Naive B cell (primary cell): Measurements from ENCODE around the gene PRDM15. TPM values are rescaled to one million over a fixed set of nuclear protein-coding genes. Genes with fewer than 3 reads are reported as not detected.

Source experiments
- ATAC-seq, 2 donors: fragments of 150-1000 bp; cut with Tn5 transposase; 2 replicates each; pipeline ENCODE4 v1.10.0; 2021; ENCODE audit warnings: low read depth in 2 of 2, mild to moderate bottlenecking in 2 of 2, moderate library complexity in 2 of 2
- DNase-seq: peaks from one replicate; pipeline ENCODE4 v3.0.0; 2022
- H3K27ac Mint-ChIP-seq, 6 donors: one replicate each; pipeline ENCODE4 v1.8.0; 2020 to 2022; ENCODE audit warnings: mild to moderate bottlenecking in 6 of 6, mixed read lengths in 6 of 6, moderate library complexity in 5 of 6, inconsistent platforms in 2 of 6
- H3K27me3 Mint-ChIP-seq, 3 donors: one replicate each; pipeline ENCODE4 v1.8.0; 2021 to 2022; ENCODE audit warnings: mixed read lengths in 3 of 3, mild to moderate bottlenecking in 1 of 3
- H3K36me3 Mint-ChIP-seq, 2 donors: one replicate each; pipeline ENCODE4 v1.8.0; 2020 to 2022; ENCODE audit warnings: mixed read lengths in 2 of 2, inconsistent platforms in 1 of 2, mild to moderate bottlenecking in 1 of 2
- H3K4me1 Mint-ChIP-seq, 3 donors: one replicate each; pipeline ENCODE4 v1.8.0; 2020 to 2022; ENCODE audit warnings: mixed read lengths in 3 of 3, inconsistent platforms in 1 of 3, mild to moderate bottlenecking in 1 of 3, moderate library complexity in 1 of 3
- H3K4me3 Mint-ChIP-seq, 8 donors: one replicate each; pipeline ENCODE4 v1.8.0; 2020 to 2022; ENCODE audit warnings: mild to moderate bottlenecking in 8 of 8, mixed read lengths in 8 of 8, moderate library complexity in 8 of 8, inconsistent platforms in 2 of 8
- H3K9me3 Mint-ChIP-seq, 7 donors: one replicate each; pipeline ENCODE4 v1.8.0; 2020 to 2022; ENCODE audit warnings: mixed read lengths in 7 of 7, mild to moderate bottlenecking in 5 of 7, inconsistent platforms in 2 of 7, moderate library complexity in 1 of 7
- polyA plus RNA-seq, 6 donors: library from polyadenylated mRNA; unstranded; fragments of 300-500 nt; fragmentation: Illumina TruSeq; gene quantifications; one replicate each; pipeline ENCODE4 v1.2.3, GENCODE V29; 2021; ENCODE audit warnings: low read depth in 6 of 6

PRDM15 gene
- polyA plus RNA-seq, 6 donors from 2014 or later: 0.91 to 3.7 (median 1.4) TPM; not detected in 1

- Mint-ChIP-seq H3K4me3 (peak overlapping the region in 1 of 8 donors; percentile 65), H3K9me3 (no peaks in the 10 kb centered on the region), H3K27me3 (no peaks in the 10 kb centered on the region), H3K4me1 (peaks cover 32 to 48% (median 45%) of the 10 kb centered on the region in 3 donors), H3K27ac (peak overlapping the region in 3 of 6 donors; percentile 68 to 92 (median 90)), H3K36me3 (peaks cover 19 to 32% of the 10 kb centered on the region in 2 donors)
- ATAC-seq (no peak), DNase-seq (no peak)
These were observed 41.3 kb upstream of the PRDM15 start for GRCh38 chr21:41920476-41920875.

GRCh38 chr21:41919666-41920398 is 40.7 kb upstream of the PRDM15 start:
- Mint-ChIP-seq H3K36me3 (peaks cover 19 to 32% of the 10 kb centered on the region in 2 donors), H3K9me3 (no peaks in the 10 kb centered on the region), H3K27ac (peak overlapping the region in 1 of 6 donors; percentile 90), H3K4me3 (no peak overlapping the region), H3K4me1 (peaks cover 30 to 41% (median 38%) of the 10 kb centered on the region in 3 donors), H3K27me3 (no peaks in the 10 kb centered on the region)
- ATAC-seq (no peak), DNase-seq (no peak)

DNA sequence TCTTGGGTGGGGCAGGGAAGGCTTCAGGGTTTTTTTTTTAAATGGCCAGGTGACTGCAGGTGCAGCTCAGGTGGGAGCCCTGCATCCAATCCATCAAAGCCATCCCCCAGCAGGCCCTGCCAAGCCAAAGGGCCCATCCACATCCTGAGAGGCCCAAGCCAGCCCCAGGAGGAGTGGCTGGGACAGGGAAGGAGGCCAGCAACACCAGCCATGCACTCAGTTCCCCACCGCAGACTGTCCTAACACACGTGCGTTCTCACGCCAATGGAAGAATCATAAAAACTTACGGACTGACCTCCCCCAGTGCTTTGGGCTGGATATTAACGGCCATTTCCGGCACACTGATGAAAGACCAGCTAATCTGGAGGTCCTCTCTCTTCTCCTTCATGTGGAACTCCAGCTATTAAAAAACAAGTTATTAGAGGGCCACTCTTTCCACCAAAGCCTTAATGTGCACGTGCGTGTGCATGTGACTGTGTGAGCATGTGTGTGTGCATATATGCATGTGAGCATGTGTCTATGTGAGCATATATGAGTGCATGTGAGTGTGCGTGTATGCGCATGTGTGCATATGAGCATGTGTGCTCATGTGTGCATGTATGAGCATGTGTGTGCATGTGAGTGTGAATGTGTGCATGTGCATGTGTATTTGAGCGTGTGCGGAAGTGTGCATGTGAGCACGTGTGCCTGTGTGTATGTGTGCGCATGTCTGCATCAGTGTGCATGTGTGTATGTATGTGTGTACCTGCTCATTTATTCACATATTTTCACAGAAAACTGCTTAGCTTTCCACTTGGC is 39.6 kb upstream of the PRDM15 start:
- Mint-ChIP-seq H3K27ac (no peak overlapping the region), H3K36me3 (peaks cover 19 to 32% of the 10 kb centered on the region in 2 donors)

GRCh38 chr21:41917531-41917930 is 38.4 kb upstream of the PRDM15 start:
- DNase-seq: no peak
- H3K36me3 Mint-ChIP-seq: peaks cover 19 to 32% of the 10 kb centered on the region in 2 donors
- ATAC-seq: no peak
- H3K27ac Mint-ChIP-seq: peak overlapping the region in 1 of 6 donors; percentile 60
- no peaks in the 10 kb centered on the region for H3K27me3 Mint-ChIP-seq
- no peaks in the 10 kb centered on the region for H3K9me3 Mint-ChIP-seq
- peaks cover 14 to 19% (median 18%) of the 10 kb centered on the region in 3 donors for H3K4me1 Mint-ChIP-seq
- no peak overlapping the region for H3K4me3 Mint-ChIP-seq

More for the DNA sequence above, 39.6 kb upstream of the PRDM15 start:
- no peak for DNase-seq
- ATAC-seq: no peak
- Mint-ChIP-seq H3K4me1 (peaks cover 20 to 31% (median 28%) of the 10 kb centered on the region in 3 donors), H3K9me3 (no peaks in the 10 kb centered on the region), H3K4me3 (no peak overlapping the region), H3K27me3 (no peaks in the 10 kb centered on the region)

DNA sequence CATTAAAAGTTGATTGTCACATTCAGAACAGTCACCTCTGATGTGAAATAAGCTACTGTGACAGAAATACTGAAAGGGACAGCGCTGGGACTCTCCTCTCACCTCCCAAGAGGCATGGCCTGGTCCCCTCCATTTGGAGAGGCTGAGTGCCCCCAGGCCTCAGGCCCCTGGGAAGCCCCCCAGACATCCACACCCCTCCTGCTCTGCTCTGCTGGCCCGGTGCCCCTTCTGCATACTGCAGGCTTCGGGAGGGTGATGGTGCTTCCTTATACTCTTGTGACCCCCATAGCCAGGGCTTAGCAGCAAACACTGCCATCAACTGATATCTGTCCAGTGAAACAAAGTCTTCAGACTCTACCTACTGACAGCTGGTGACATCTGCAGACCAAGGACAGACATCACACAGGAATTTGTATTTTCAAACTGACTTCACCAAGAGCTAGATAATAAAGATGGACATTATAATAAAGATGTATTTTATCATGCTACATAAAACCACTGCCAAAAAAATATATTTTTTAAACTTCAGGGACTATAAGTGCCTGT is 37.8 kb upstream of the PRDM15 start:
- Mint-ChIP-seq H3K27ac (peak overlapping the region in 1 of 6 donors; percentile 60), H3K9me3 (no peaks in the 10 kb centered on the region), H3K4me1 (peaks cover 11 to 13% (median 13%) of the 10 kb centered on the region in 3 donors), H3K4me3 (no peak overlapping the region), H3K27me3 (no peaks in the 10 kb centered on the region), H3K36me3 (peaks cover 19 to 32% of the 10 kb centered on the region in 2 donors)
- ATAC-seq (no peak), DNase-seq (no peak)

DNA sequence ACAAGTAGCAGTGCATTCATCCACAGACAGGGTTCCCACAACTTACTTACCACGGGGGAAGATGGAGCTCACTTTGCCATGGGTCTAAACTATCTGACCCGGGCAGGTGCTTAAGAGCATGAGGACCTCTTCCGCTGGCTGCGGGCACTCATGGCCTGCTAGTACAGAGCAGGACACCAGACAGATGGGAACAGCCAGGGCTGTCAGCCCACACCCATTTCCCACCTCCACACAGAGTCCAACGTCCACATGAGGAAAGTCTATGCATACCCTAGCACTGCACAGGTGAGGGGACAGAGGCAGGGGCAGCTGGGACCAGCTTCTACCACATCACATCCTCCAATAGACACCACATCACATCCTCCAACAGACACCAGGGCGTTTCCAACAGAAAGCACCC is 35.8 kb upstream of the PRDM15 start:
- H3K9me3 Mint-ChIP-seq: no peaks in the 10 kb centered on the region
- DNase-seq (no peak), ATAC-seq (no peak)
- H3K4me3 Mint-ChIP-seq: no peak overlapping the region
- H3K27ac Mint-ChIP-seq: peak overlapping the region in 1 of 6 donors; percentile 48
- peaks cover 19 to 32% of the 10 kb centered on the region in 2 donors for H3K36me3 Mint-ChIP-seq
- H3K27me3 Mint-ChIP-seq: no peaks in the 10 kb centered on the region
- H3K4me1 Mint-ChIP-seq: no peaks in the 10 kb centered on the region

DNA sequence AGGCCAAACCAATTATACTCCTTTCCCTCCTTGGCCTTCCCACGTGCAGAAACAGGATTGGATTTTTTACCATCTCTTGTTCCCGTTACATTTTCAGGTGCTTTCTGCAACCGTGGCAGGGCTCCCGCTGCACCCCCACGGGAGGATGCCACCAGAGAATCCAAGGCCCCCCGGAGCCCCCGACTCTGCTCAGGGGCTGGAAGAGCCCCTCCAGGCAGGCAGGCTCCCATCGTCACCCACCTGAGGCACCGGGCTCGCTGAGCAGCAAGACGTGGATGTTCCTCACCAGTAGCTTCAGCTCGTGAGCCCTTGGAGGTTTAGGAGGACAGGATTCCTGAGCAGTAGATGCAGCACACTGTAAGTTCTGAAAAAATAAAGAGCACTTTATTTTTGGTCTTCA is 35.2 kb upstream of the PRDM15 start:
- Mint-ChIP-seq H3K27ac (no peak overlapping the region), H3K4me1 (no peaks in the 10 kb centered on the region), H3K36me3 (peaks cover 19 to 32% of the 10 kb centered on the region in 2 donors), H3K9me3 (no peaks in the 10 kb centered on the region), H3K4me3 (no peak overlapping the region), H3K27me3 (no peaks in the 10 kb centered on the region)
- ATAC-seq: no peak
- no peak for DNase-seq

DNA sequence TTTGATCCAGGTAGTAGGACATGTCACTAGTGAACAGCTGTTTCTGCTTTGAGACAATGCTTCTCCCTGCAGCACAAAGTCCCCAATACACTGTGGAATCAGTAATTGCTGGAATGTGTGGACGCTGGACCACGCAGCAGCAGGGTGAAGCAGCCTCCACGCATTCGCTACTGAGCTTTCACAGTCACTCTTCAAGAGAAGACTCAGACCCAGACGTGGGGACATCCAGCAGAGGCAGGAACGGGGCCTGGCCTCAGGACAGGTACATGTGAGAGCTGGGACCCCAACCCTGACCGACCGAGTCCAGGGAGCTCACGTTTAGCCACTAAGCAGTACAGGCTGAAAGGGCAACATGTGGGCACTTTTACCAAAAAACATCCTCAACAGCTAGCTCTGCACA is 34.1 kb upstream of the PRDM15 start:
- no peak for ATAC-seq
- DNase-seq: no peak
- Mint-ChIP-seq H3K9me3 (no peaks in the 10 kb centered on the region), H3K36me3 (peaks cover 19 to 23% of the 10 kb centered on the region in 2 donors), H3K27ac (peak overlapping the region in 1 of 6 donors; percentile 53), H3K4me1 (no peaks in the 10 kb centered on the region), H3K27me3 (no peaks in the 10 kb centered on the region), H3K4me3 (no peak overlapping the region)

DNA sequence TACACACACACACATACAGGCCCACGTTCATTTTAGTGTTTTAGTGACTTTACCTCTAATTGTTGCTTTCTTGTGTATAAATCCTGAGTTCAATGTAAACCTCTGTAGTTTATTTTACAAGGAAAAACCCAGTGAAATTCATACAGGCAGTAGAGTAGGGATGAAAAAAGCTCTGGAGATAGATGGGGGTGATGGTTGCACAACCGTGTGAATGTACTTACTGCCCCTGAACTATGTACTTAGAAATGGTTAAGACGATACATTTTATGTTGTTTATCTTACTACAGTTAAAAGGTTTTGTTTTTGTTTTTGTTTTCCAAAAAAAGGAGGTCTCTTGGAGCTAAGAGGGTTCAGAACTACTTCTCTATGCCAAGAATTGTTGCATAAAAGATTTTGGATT is 29.7 kb upstream of the PRDM15 start:
- Mint-ChIP-seq H3K27ac (no peak overlapping the region), H3K9me3 (no peaks in the 10 kb centered on the region), H3K4me1 (no peaks in the 10 kb centered on the region), H3K36me3 (peaks cover 7 to 12% of the 10 kb centered on the region in 2 donors), H3K27me3 (no peaks in the 10 kb centered on the region), H3K4me3 (no peak overlapping the region)
- ATAC-seq: no peak
- DNase-seq: no peak

GRCh38 chr21:41907496-41908258 is 28.5 kb upstream of the PRDM15 start:
- H3K27me3 Mint-ChIP-seq: no peaks in the 10 kb centered on the region
- H3K27ac Mint-ChIP-seq: peak overlapping the region in 1 of 6 donors; percentile 42
- ATAC-seq: no peak
- no peaks in the 10 kb centered on the region for H3K9me3 Mint-ChIP-seq
- H3K36me3 Mint-ChIP-seq: peaks cover 7 to 12% of the 10 kb centered on the region in 2 donors
- no peak for DNase-seq
- H3K4me3 Mint-ChIP-seq: no peak overlapping the region
- no peaks in the 10 kb centered on the region for H3K4me1 Mint-ChIP-seq

GRCh38 chr21:41906770-41907169 is 27.6 kb upstream of the PRDM15 start:
- H3K27ac Mint-ChIP-seq: no peak overlapping the region
- H3K27me3 Mint-ChIP-seq: no peaks in the 10 kb centered on the region
- no peak overlapping the region for H3K4me3 Mint-ChIP-seq
- DNase-seq (no peak), ATAC-seq (no peak)
- H3K4me1 Mint-ChIP-seq: no peaks in the 10 kb centered on the region
- peaks cover 7 to 17% of the 10 kb centered on the region in 2 donors for H3K36me3 Mint-ChIP-seq
- H3K9me3 Mint-ChIP-seq: no peaks in the 10 kb centered on the region

GRCh38 chr21:41903559-41904351 is 24.6 kb upstream of the PRDM15 start:
- no peak for DNase-seq
- Mint-ChIP-seq H3K36me3 (peaks cover 18 to 26% of the 10 kb centered on the region in 2 donors), H3K27me3 (no peaks in the 10 kb centered on the region), H3K4me1 (peaks cover 0 to 6% (median 0%) of the 10 kb centered on the region in 3 donors), H3K4me3 (no peak overlapping the region), H3K27ac (peak overlapping the region in 1 of 6 donors; percentile 49), H3K9me3 (no peaks in the 10 kb centered on the region)
- no peak for ATAC-seq
